GM21786 (cell line): ENCODE results near the gene KCNH2.
"Not testable (repeated sequence)": the region's sequence is repeated elsewhere in the genome, so short reads cannot be mapped to it uniquely, and the experiment has no call there.

Source experiments
- ATAC-seq: cut with Tn5 transposase; IDR thresholded peaks from one replicate; pipeline ENCODE4 v1.9.1; 2021; ENCODE audit not compliant: unreplicated experiment

The KCNH2 gene

DNA sequence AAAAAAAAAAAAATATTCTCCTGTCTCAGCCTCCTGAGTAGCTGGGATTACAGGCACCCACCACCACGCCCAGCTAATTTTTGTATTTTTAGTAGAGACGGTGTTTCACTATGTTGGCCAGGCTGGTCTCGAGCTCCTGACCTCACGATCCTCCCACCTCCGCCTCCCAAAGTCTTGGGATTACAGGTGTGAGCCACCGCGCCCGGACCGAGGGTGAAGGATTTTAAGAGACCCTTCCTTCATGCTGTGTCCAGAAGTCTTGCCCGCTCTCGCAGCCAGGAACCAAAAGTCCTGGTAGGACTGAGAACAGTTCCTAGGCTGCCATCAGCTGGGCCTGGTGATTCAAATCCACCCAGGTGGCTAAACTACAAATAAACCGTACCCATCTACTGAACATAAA, 33.5 kb upstream of the KCNH2 start:
- ATAC-seq: not testable (repeated sequence)

DNA sequence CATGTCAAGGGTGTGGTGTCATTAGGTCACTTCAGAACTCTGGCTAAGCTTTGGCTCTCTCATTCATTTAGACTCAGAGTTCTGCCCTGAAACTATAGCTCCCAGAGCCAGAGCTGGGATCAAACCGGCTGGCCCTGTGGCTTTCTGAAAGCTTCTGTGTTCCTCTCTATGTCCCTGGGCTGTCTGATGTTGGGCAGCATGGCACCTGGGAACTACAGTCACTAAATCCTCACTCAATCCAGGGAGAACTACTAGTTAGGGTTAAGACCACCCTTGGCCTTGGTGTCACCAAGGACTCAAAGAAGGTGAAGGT, 32.9 kb upstream of the KCNH2 start:
- no peak for ATAC-seq

GRCh38 chr7:151010307-151011096, 32.4 kb upstream of the KCNH2 start:
- no peak for ATAC-seq

DNA sequence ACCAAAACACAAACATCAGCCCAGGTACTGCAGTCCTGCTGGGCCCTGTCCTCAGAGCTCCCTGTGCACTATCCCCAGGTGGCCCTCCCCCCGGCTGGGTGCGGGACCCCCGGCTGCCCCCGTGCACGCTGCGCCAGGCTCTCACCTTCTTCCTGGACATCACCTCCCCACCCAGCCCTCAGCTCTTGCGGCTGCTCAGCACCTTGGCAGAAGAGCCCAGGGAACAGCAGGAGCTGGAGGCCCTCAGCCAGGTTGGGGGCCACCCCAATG, 31.9 kb upstream of the KCNH2 start:
- ATAC-seq: no peak

GRCh38 chr7:151009327-151010036, 31.4 kb upstream of the KCNH2 start:
- ATAC-seq: no peak

GRCh38 chr7:151008511-151009323, 30.6 kb upstream of the KCNH2 start:
- no peak for ATAC-seq

- ATAC-seq: no peak
Measured at GRCh38 chr7:151008143-151008510, 30.0 kb upstream of the KCNH2 start.

- ATAC-seq: no peak
Measured at GRCh38 chr7:151007469-151007898, 29.4 kb upstream of the KCNH2 start.

GRCh38 chr7:151006590-151007300, 28.6 kb upstream of the KCNH2 start:
- ATAC-seq: no peak

- ATAC-seq: no peak
Measured at GRCh38 chr7:151005566-151005965, 27.4 kb upstream of the KCNH2 start.

DNA sequence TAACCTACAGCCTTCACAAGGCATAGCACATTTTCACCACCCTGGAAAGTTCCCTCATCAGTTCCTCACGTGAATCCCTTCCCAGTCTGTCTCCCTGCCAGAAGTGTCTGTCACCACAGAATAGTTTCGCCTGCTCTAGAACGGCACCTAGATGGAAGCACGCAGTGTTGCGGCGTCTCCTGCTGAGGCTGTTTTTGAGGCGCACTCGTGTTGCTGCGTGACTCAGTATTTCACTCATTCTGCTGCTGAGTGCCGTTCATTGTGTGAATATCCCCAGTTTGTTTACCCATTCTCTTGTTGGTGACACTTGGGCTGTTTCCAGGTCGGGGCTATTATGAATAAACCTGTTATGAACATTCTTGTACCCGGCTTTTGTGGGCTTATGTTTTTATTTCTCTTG, 25.5 kb upstream of the KCNH2 start:
- ATAC-seq: no peak

DNA sequence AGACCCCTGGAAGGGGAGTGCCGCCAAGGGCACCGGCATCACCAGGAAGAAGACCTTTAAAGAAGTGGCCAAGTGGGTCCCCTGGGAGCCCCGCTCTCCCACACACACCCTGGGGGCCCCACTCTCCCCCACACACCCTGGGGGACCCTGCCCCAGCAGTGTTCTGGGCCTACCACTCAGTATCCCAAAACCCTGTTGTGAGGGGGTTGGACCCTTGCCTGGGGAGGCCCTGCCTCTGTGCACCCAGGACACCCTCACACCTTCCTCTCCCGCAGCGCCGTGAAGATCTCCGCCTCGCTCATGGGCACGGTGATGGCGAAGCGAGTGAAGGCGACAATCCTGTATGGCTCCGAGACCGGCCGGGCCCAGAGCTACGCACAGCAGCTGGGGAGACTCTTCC, 23.4 kb upstream of the KCNH2 start:
- no peak for ATAC-seq

GRCh38 chr7:151000897-151001495, 22.9 kb upstream of the KCNH2 start:
- ATAC-seq: no peak

- ATAC-seq: no peak
Measured at GRCh38 chr7:150999497-151000230, 21.5 kb upstream of the KCNH2 start.

GRCh38 chr7:150999001-150999400, 20.9 kb upstream of the KCNH2 start:
- ATAC-seq: no peak

GRCh38 chr7:150998341-150998740, 20.2 kb upstream of the KCNH2 start:
- no peak for ATAC-seq

- ATAC-seq: no peak
Measured at GRCh38 chr7:150997817-150998216, 19.7 kb upstream of the KCNH2 start.

DNA sequence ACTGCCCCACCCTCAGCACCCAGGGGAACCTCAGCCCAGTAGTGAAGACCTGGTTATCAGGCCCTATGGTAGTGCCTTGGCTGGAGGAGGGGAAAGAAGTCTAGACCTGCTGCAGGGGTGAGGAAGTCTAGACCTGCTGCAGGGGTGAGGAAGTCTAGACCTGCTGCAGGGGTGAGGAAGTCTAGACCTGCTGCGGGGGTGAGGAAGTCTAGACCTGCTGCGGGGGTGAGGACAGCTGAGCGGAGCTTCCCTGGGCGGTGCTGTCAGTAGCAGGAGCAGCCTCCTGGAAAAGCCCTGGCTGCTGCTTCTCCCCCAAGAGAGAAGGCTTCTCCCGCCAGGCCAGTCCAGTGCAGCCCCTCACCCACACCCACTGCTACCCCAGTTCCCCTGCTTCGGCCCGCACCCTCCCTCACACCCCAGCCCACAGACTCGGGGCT, 19.0 kb upstream of the KCNH2 start:
- no peak for ATAC-seq

DNA sequence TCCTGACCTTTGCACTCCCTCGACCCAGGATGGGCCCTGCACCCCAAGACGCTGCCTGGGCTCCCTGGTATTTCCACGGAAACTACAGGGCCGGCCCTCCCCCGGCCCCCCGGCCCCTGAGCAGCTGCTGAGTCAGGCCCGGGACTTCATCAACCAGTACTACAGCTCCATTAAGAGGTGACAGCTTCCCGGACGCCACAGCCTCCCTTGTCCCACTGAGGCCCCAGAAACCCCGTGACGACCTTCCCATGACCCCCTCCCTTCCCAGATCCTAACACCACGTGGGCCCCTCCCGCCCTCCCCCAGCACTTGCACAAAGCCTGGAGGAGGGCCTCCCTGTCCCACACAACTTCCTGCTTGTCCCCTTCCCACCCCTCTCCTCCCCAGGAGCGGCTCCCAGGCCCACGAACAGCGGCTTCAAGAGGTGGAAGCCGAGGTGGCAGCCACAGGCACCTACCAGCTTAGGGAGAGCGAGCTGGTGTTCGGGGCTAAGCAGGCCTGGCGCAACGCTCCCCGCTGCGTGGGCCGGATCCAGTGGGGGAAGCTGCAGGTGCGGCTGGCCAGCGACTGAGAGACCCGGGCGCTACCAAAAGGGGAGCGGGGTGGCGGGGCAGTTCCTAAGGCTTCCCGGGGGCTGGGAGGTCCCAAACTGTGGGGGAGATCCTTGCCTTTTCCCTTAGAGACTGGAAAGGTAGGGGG, 18.4 kb upstream of the KCNH2 start:
- no peak for ATAC-seq
